HUES64 (cell line): ENCODE data around the gene IRF2BP2.

ENCODE experiments used
- H3K27ac ChIP-seq: 2 replicates; pipeline ENCODE4 v1.7.0; 2013; ENCODE audit warnings: low read depth, low read length, inconsistent platforms
- H3K27me3 ChIP-seq: 2 replicates; pipeline ENCODE4 v1.6.1; 2013; ENCODE audit warnings: mild to moderate bottlenecking, low read length; ENCODE audit not compliant: insufficient read depth
- H3K36me3 ChIP-seq: 2 replicates; pipeline ENCODE4 v1.6.1; 2013; ENCODE audit warnings: mild to moderate bottlenecking, low read length; ENCODE audit not compliant: insufficient read depth
- H3K4me1 ChIP-seq: 2 replicates; pipeline ENCODE4 v1.6.1; 2013; ENCODE audit warnings: mild to moderate bottlenecking, low read length, moderate library complexity; ENCODE audit not compliant: insufficient read depth
- H3K4me3 ChIP-seq: 2 replicates; pipeline ENCODE4 v1.5.1; 2013; ENCODE audit warnings: mild to moderate bottlenecking, low read length, moderate library complexity
- H3K9ac ChIP-seq: 2 replicates; pipeline ENCODE4 v1.6.1; 2013; ENCODE audit warnings: mild to moderate bottlenecking, low read depth, low read length
- H3K9me3 ChIP-seq: 2 replicates; pipeline ENCODE4 v1.6.1; 2013; ENCODE audit warnings: low read depth, low read length; ENCODE audit not compliant: insufficient read depth
- WGBS: fragments of 150-250, 120-280 bp; methylation state at CpG from one replicate; pipeline ENCODE4 v1.1.7; 2013; ENCODE audit warnings: missing lambda C conversion rate; 5-methylcytosine and 5-hydroxymethylcytosine counted together

IRF2BP2 gene

GRCh38 chr1:234619794-234620247 is 9.8 kb upstream of the IRF2BP2 start:
- H3K9ac ChIP-seq, result no peak overlapping the region
- H3K9me3 ChIP-seq, result no peaks in the 10 kb centered on the region
- no peaks in the 10 kb centered on the region for H3K27me3 ChIP-seq
- no peak overlapping the region for H3K4me3 ChIP-seq
- no peak overlapping the region for H3K27ac ChIP-seq
- no peaks in the 10 kb centered on the region for H3K36me3 ChIP-seq
- peaks cover 46% of the 10 kb centered on the region for H3K4me1 ChIP-seq
- WGBS, result 81% methylated on average over 4 of the region's 6 CpGs

- peak overlapping the region; percentile 51 for H3K9ac ChIP-seq
These were observed 9.1 kb upstream of the IRF2BP2 start for GRCh38 chr1:234619071-234619480.

GRCh38 chr1:234618737-234619049 is 8.7 kb upstream of the IRF2BP2 start:
- H3K4me3 ChIP-seq, result no peak overlapping the region
- H3K9me3 ChIP-seq, result no peaks in the 10 kb centered on the region
- WGBS, result 79% methylated on average over 5 of the region's 5 CpGs
- no peaks in the 10 kb centered on the region for H3K27me3 ChIP-seq
- peak overlapping the region; percentile 51 for H3K9ac ChIP-seq
- no peaks in the 10 kb centered on the region for H3K36me3 ChIP-seq
- H3K4me1 ChIP-seq, result peaks cover 42% of the 10 kb centered on the region
- peak overlapping the region; percentile 48 for H3K27ac ChIP-seq

More at GRCh38 chr1:234619071-234619480, 9.1 kb upstream of the IRF2BP2 start:
- Histone ChIP-seq H3K9me3 (no peaks in the 10 kb centered on the region), H3K27ac (peak overlapping the region; percentile 48), H3K27me3 (no peaks in the 10 kb centered on the region), H3K4me3 (no peak overlapping the region), H3K4me1 (peaks cover 43% of the 10 kb centered on the region), H3K36me3 (no peaks in the 10 kb centered on the region)
- WGBS, result 63% methylated on average over 2 of the region's 3 CpGs

DNA sequence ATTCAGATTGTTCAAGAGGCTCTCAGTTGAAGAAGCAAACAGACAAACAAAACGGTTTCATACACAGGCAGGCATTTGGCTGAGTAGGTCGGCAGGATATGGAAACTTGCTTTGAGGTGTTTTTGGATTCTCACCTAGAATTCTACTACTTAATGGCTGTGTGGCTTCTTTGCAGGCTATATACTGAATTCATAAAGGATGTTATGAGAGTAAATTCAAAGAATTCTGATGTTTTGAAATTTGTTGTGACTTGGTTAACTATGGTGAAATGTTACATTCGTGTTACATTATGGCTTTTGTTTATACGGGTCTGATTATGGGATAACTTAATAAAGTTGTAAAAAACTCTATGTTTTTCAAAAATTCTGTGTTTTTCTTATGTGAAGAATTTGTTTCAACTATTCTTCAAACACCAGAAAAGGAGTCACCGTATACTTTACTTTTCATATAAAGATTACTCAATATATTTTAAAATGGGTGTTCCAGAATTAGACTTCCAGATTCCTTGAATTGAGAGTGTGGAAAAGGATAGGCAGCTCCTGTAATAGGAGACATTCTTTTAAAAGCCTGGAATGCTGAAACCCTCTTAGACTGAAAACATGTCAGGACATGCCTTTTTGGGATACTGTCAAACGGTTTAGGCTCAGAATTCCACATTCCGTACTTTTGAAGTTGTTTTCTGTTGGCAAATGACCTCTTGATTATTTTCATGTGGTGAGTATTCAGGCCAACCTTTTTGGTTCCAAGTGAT is 8.2 kb upstream of the IRF2BP2 start:
- Histone ChIP-seq H3K4me3 (no peak overlapping the region), H3K36me3 (no peaks in the 10 kb centered on the region), H3K27me3 (no peaks in the 10 kb centered on the region), H3K9me3 (no peaks in the 10 kb centered on the region), H3K27ac (peak overlapping the region; percentile 48), H3K4me1 (peaks cover 48% of the 10 kb centered on the region), H3K9ac (peak overlapping the region; percentile 51)
- 77% methylated on average over 6 of the region's 7 CpGs for WGBS

DNA sequence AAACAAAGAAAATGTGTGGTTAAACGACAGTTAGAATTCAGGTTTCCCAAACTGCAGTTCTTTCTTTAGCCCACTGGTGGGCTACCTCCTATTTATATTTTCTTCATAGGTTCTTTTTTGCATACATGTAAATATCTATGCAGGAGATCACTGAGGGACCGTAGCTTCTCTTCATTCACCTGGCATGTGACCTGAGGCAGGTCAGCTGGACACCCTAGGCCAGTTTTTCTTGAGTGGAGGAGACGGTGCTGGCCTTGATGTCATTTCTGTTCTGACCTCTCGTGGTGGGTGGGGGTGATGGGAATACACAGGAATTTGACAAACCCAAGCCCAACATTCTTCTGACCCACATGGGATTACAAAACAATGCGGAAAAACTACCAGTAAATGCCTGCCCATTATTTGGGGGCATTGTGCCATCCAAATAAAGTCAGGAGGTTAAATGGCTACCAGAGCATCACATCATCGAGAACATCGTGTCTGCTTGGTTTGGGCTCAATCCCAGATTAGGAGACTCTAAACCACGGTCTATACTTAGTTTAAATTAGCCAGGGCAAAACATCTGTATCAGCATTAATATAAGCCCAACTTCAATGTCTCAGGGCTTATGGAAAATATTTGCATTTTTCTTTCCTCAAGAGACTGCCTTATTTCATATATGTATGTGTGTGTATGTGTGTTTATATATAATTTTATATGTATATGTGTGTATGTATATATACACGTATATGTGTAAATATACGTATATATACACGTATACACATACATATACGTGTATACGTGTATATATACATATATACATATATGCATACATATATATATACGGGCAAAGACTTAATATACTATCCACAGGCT is 7.4 kb upstream of the IRF2BP2 start:
- 83% methylated on average over 8 of the region's 14 CpGs for WGBS

DNA sequence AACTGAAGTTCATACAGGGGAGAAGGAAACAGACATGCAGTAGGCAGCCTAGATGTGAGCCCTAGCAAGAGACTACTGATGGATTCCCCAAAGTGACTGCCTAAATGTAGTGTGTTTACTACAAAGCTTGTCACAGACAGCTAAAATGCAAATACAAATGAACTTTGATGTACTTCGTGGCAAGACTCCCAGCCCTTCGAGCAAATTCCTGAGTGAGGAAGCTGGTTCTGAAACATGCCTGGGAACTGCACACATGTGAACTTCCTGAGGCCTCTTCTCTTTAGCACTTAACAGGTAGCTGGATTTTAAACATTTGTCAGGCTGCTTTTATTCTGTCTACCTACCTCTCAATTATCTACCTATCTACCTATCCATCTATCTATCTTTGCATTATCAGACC is 6.7 kb upstream of the IRF2BP2 start:
- no peak overlapping the region for H3K4me3 ChIP-seq
- 31% methylated on average over 2 of the region's 2 CpGs for WGBS
- H3K27me3 ChIP-seq, result no peaks in the 10 kb centered on the region
- H3K9me3 ChIP-seq, result no peaks in the 10 kb centered on the region
- no peaks in the 10 kb centered on the region for H3K36me3 ChIP-seq
- H3K27ac ChIP-seq, result no peak overlapping the region
- H3K9ac ChIP-seq, result no peak overlapping the region
- H3K4me1 ChIP-seq, result peaks cover 63% of the 10 kb centered on the region

More for the DNA sequence above, 7.4 kb upstream of the IRF2BP2 start:
- peaks cover 56% of the 10 kb centered on the region for H3K4me1 ChIP-seq
- H3K9ac ChIP-seq, result no peak overlapping the region
- H3K4me3 ChIP-seq, result no peak overlapping the region
- no peaks in the 10 kb centered on the region for H3K36me3 ChIP-seq
- no peaks in the 10 kb centered on the region for H3K9me3 ChIP-seq
- no peaks in the 10 kb centered on the region for H3K27me3 ChIP-seq
- H3K27ac ChIP-seq, result no peak overlapping the region

GRCh38 chr1:234614081-234614489 is 4.1 kb upstream of the IRF2BP2 start:
- H3K36me3 ChIP-seq, result no peaks in the 10 kb centered on the region
- H3K27me3 ChIP-seq, result no peaks in the 10 kb centered on the region
- H3K9ac ChIP-seq, result no peak overlapping the region
- WGBS, result 98% methylated on average over 2 of the region's 2 CpGs
- no peak overlapping the region for H3K27ac ChIP-seq
- no peak overlapping the region for H3K4me3 ChIP-seq
- H3K4me1 ChIP-seq, result peaks cover 55% of the 10 kb centered on the region
- no peaks in the 10 kb centered on the region for H3K9me3 ChIP-seq

DNA sequence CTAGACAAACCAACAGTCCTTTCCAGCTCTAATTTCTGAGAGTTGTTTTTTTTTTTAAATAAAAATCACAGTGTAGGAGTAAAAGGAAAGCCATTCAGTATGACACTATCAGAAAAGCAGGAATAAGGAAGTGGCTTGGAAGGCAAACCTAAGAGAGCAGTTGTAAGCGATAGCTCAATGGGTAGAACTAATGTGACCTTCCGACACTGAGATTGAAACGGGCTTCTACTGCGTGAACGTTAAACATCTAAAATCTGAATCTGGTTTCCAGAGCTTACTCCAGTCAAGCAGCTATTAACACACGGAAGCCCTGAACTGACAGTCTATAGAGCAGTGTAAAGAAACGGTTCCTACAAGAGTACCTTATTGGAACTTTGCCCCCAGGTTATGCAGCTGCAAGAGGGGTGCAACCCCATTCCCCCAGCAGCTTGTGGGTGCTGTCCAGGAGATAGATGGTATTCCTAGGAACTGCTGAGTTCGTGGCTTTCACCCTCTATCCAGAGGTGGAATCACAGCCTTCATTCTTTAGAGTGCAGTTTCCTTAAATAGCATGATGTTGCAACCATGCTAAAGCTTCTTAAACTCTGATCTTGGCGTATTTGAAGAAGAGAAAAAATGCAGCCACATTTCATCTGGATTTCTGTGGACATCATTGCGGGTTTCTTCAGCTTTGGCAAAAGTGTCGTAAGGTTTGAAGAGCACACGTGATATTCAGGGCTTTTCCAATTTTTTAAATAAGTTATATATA is 3.3 kb upstream of the IRF2BP2 start:
- H3K9me3 ChIP-seq, result no peaks in the 10 kb centered on the region
- H3K36me3 ChIP-seq, result no peaks in the 10 kb centered on the region
- H3K9ac ChIP-seq, result no peak overlapping the region
- 0 out of 2 replicates have a peak overlapping the region, but pooled peaks have one; percentile 0 for H3K27ac ChIP-seq
- H3K4me3 ChIP-seq, result no peak overlapping the region
- H3K4me1 ChIP-seq, result peaks cover 48% of the 10 kb centered on the region
- 90% methylated on average over 11 of the region's 12 CpGs for WGBS
- H3K27me3 ChIP-seq, result no peaks in the 10 kb centered on the region

DNA sequence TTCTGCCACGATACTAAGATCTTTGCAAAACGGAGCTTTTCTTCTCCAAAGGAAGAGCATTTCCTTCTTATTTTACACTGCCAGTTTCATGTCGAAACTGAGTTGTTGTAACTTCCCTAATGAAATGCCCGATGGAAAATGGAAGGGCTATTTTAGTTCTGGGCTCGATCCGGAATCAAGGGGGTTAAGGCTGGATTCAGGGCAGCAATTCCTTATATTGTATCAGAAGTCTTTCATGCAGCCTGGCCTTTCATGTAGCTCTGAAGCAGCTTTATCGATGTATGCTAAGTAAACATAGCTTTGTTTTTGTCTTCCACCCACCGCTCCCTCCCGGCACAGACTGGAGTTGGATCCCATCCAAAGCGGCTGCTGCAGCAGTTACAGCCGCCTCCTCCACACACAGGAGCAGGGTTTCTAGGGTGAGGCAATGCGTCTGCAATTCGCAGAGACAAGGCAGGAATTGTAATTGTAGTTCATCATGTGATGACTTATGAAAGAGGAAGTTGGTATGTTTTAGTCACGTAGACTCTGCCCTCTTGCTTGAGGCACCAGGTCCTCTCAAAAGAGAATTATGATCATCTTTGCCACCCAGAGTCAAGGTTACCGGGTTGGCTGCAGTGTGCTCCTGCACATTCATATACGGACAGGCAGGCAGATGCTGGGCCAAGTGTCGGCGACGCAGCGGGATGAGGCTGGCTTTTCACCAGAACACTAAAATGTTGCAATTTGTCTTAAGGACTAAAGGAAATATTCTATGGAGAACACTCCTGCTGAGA is 2.6 kb upstream of the IRF2BP2 start:
- Histone ChIP-seq H3K4me1 (peaks cover 46% of the 10 kb centered on the region), H3K27me3 (no peaks in the 10 kb centered on the region), H3K36me3 (peaks cover 6% of the 10 kb centered on the region), H3K27ac (0 out of 2 replicates have a peak overlapping the region, but pooled peaks have one; percentile 0), H3K4me3 (no peak overlapping the region), H3K9me3 (no peaks in the 10 kb centered on the region), H3K9ac (peak overlapping the region; percentile 0; the same call in 1 of the 2 replicates)
- WGBS, result 57% methylated on average over 20 of the region's 20 CpGs

- no peaks in the 10 kb centered on the region for H3K27me3 ChIP-seq
- H3K4me3 ChIP-seq, result peak overlapping the region; percentile 91
- 77% methylated on average over 7 of the region's 7 CpGs for WGBS
- H3K9me3 ChIP-seq, result no peaks in the 10 kb centered on the region
- peak overlapping the region; percentile 59 for H3K9ac ChIP-seq
- peaks cover 13% of the 10 kb centered on the region for H3K36me3 ChIP-seq
- H3K27ac ChIP-seq, result peak overlapping the region; percentile 98
- peaks cover 46% of the 10 kb centered on the region for H3K4me1 ChIP-seq
These were observed 1.9 kb upstream of the IRF2BP2 start for GRCh38 chr1:234611847-234612351.
